Activated naive CD8-positive, alpha-beta T cell treated with anti-CD3 and anti-CD28 coated beads for 36 hours (primary cell): ENCODE measurements around the gene POU2F1. TPM values are rescaled to one million over a fixed set of nuclear protein-coding genes. Genes with fewer than 3 reads are reported as not detected.

Experiments used
- DNase-seq: peaks from one replicate; pipeline ENCODE4 v3.0.0; 2021
- H3K27ac Mint-ChIP-seq: one replicate; pipeline ENCODE4 v1.8.0; 2022; ENCODE audit warnings: mild to moderate bottlenecking, moderate library complexity, mixed read lengths
- H3K27me3 Mint-ChIP-seq: one replicate; pipeline ENCODE4 v1.8.0; 2022; ENCODE audit warnings: mild to moderate bottlenecking, mixed read lengths
- H3K36me3 Mint-ChIP-seq: one replicate; pipeline ENCODE4 v1.8.0; 2021; ENCODE audit warnings: mild to moderate bottlenecking, mixed read lengths
- H3K4me1 Mint-ChIP-seq: one replicate; pipeline ENCODE4 v1.8.0; 2021; ENCODE audit warnings: mixed read lengths
- H3K4me3 Mint-ChIP-seq: one replicate; pipeline ENCODE4 v1.8.0; 2022; ENCODE audit warnings: mild to moderate bottlenecking, moderate library complexity, mixed read lengths
- H3K9me3 Mint-ChIP-seq: one replicate; pipeline ENCODE4 v1.8.0; 2022; ENCODE audit warnings: mixed read lengths
- total RNA-seq, 2 experiments: library from RNA; stranded (reverse); gene quantifications; one replicate each; pipeline ENCODE4 v1.2.3, GENCODE V29; 2021

Gene POU2F1
- total RNA-seq, 2 experiments from 2014 or later: 13.5 to 17.3 TPM

GRCh38 chr1:167325151-167325550, 104.5 kb downstream of the POU2F1 start:
- peaks cover 14% of the 10 kb centered on the region for H3K4me1 Mint-ChIP-seq
- no peak for DNase-seq
- H3K4me3 Mint-ChIP-seq: no peak overlapping the region
- H3K27ac Mint-ChIP-seq: no peak overlapping the region
- H3K9me3 Mint-ChIP-seq: peaks cover 43% of the 10 kb centered on the region
- H3K36me3 Mint-ChIP-seq: peaks cover 69% of the 10 kb centered on the region
- no peaks in the 10 kb centered on the region for H3K27me3 Mint-ChIP-seq

GRCh38 chr1:167328306-167328815, 107.7 kb downstream of the POU2F1 start:
- peaks cover 50% of the 10 kb centered on the region for H3K36me3 Mint-ChIP-seq
- no peak overlapping the region for H3K27ac Mint-ChIP-seq
- peaks cover 18% of the 10 kb centered on the region for H3K9me3 Mint-ChIP-seq
- no peak for DNase-seq
- H3K4me1 Mint-ChIP-seq: peaks cover 35% of the 10 kb centered on the region
- no peaks in the 10 kb centered on the region for H3K27me3 Mint-ChIP-seq
- H3K4me3 Mint-ChIP-seq: no peak overlapping the region

GRCh38 chr1:167328816-167329483, 108.3 kb downstream of the POU2F1 start:
- Mint-ChIP-seq H3K4me1 (peaks cover 39% of the 10 kb centered on the region), H3K4me3 (no peak overlapping the region), H3K9me3 (peaks cover 18% of the 10 kb centered on the region), H3K36me3 (peaks cover 49% of the 10 kb centered on the region), H3K27me3 (no peaks in the 10 kb centered on the region), H3K27ac (peak overlapping the region; percentile 39)
- no peak for DNase-seq

GRCh38 chr1:167330601-167331293, 110.1 kb downstream of the POU2F1 start:
- peaks cover 39% of the 10 kb centered on the region for H3K4me1 Mint-ChIP-seq
- no peaks in the 10 kb centered on the region for H3K27me3 Mint-ChIP-seq
- H3K27ac Mint-ChIP-seq: peak overlapping the region; percentile 0
- no peak overlapping the region for H3K4me3 Mint-ChIP-seq
- peaks cover 41% of the 10 kb centered on the region for H3K36me3 Mint-ChIP-seq
- peaks cover 12% of the 10 kb centered on the region for H3K9me3 Mint-ChIP-seq
- no peak for DNase-seq

- no peaks in the 10 kb centered on the region for H3K27me3 Mint-ChIP-seq
- DNase-seq: no peak
- peaks cover 35% of the 10 kb centered on the region for H3K36me3 Mint-ChIP-seq
- H3K9me3 Mint-ChIP-seq: peaks cover 9% of the 10 kb centered on the region
- H3K4me3 Mint-ChIP-seq: no peak overlapping the region
- H3K4me1 Mint-ChIP-seq: peaks cover 39% of the 10 kb centered on the region
- no peak overlapping the region for H3K27ac Mint-ChIP-seq
Measured at GRCh38 chr1:167331650-167332049, 111.0 kb downstream of the POU2F1 start.

DNA sequence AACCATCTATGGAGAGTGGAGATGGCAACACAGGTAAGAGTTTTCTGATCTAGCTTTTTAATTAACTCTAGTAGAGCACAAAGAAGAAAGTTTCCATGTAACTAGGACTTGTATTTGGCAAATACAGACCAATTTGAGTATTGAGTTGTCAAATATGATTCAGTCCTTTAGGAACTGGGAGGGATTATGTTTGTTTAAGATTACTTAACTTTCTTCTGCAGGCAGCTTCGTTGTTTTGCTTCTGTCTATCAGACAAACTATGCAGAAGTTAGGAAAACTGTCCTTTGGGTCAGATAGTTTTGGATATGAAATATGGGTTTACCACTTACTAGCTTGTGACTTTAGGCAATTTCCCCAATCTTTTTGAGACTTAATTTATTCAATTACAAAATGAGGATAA, 111.8 kb downstream of the POU2F1 start:
- DNase-seq: no peak
- no peak overlapping the region for H3K4me3 Mint-ChIP-seq
- H3K4me1 Mint-ChIP-seq: peaks cover 39% of the 10 kb centered on the region
- H3K36me3 Mint-ChIP-seq: peaks cover 35% of the 10 kb centered on the region
- peaks cover 13% of the 10 kb centered on the region for H3K9me3 Mint-ChIP-seq
- no peak overlapping the region for H3K27ac Mint-ChIP-seq
- no peaks in the 10 kb centered on the region for H3K27me3 Mint-ChIP-seq

DNA sequence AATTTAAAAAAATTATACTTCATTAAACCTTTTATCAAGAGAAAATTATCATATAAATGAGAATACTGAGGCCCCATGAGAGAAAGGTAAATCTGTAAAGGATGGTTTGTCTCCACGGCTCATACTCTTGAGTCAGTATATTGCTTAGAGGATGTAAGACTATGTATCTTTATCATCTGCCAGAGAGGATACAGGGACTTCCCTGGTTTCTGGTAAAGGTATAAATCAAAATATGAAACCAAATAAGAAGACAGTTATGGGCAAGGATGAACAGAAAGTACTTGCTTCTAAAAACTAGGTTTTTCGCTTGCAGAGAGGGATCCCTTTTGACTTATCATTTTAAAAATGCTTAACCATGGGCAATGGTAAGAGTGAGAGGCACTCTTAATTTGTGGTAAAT, 112.4 kb downstream of the POU2F1 start:
- DNase-seq: no peak
- H3K36me3 Mint-ChIP-seq: peaks cover 37% of the 10 kb centered on the region
- no peak overlapping the region for H3K4me3 Mint-ChIP-seq
- H3K9me3 Mint-ChIP-seq: peaks cover 13% of the 10 kb centered on the region
- H3K27ac Mint-ChIP-seq: no peak overlapping the region
- H3K27me3 Mint-ChIP-seq: no peaks in the 10 kb centered on the region
- peaks cover 39% of the 10 kb centered on the region for H3K4me1 Mint-ChIP-seq

DNA sequence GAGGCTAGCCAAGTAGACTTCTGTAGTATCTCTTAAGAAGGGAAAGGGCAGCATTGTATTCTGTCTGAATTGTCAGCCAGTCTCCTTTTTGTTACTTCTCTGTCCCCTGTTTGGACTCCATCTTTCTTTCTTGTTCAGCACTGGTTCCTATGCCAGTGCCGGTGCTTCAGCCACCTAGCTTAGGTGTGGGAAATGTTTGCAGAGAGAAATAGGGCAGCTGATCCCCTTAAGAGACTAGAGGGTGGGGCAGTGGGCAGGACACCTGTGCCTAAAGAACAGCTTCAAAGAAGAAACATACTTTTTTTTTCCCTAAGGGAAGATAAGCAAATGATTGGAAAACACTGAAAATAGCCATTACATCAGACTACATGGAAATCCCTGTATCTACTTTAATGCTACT, 113.0 kb downstream of the POU2F1 start:
- no peak overlapping the region for H3K4me3 Mint-ChIP-seq
- H3K4me1 Mint-ChIP-seq: peaks cover 34% of the 10 kb centered on the region
- H3K9me3 Mint-ChIP-seq: peaks cover 13% of the 10 kb centered on the region
- no peaks in the 10 kb centered on the region for H3K27me3 Mint-ChIP-seq
- H3K36me3 Mint-ChIP-seq: peaks cover 40% of the 10 kb centered on the region
- DNase-seq: no peak
- no peak overlapping the region for H3K27ac Mint-ChIP-seq

DNA sequence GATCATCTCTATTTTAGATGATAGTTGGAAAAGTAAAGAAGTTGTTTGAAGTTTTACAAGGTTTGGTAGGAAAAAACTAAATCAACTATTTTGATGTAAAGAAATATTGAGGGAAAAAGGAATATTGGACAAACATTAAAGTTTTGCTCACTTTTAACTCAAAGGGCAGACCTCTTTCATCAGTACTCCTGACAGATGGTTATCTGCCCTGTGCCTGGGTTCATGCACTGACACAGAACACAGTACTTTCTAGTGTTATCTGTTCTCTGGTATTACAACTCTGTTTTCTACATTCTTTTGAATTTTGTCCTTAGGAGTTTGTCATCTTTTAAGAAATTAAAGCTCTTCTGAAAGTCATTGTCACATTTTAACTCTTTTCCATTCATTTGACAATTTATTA, 118.7 kb downstream of the POU2F1 start:
- Mint-ChIP-seq H3K4me1 (peaks cover 4% of the 10 kb centered on the region), H3K27me3 (no peaks in the 10 kb centered on the region), H3K4me3 (no peak overlapping the region), H3K27ac (no peak overlapping the region), H3K36me3 (peaks cover 29% of the 10 kb centered on the region), H3K9me3 (peaks cover 17% of the 10 kb centered on the region)
- DNase-seq: no peak

GRCh38 chr1:167342846-167343245, 122.2 kb downstream of the POU2F1 start:
- Mint-ChIP-seq H3K4me1 (peaks cover 4% of the 10 kb centered on the region), H3K36me3 (peaks cover 19% of the 10 kb centered on the region), H3K27ac (no peak overlapping the region), H3K4me3 (no peak overlapping the region), H3K27me3 (no peaks in the 10 kb centered on the region), H3K9me3 (peaks cover 4% of the 10 kb centered on the region)
- DNase-seq: no peak

- peaks cover under 1% of the 10 kb centered on the region for H3K9me3 Mint-ChIP-seq
- H3K4me1 Mint-ChIP-seq: peaks cover 4% of the 10 kb centered on the region
- peaks cover 13% of the 10 kb centered on the region for H3K36me3 Mint-ChIP-seq
- no peak overlapping the region for H3K27ac Mint-ChIP-seq
- no peak for DNase-seq
- no peaks in the 10 kb centered on the region for H3K27me3 Mint-ChIP-seq
- no peak overlapping the region for H3K4me3 Mint-ChIP-seq
Measured at GRCh38 chr1:167344112-167344511, 123.4 kb downstream of the POU2F1 start.

DNA sequence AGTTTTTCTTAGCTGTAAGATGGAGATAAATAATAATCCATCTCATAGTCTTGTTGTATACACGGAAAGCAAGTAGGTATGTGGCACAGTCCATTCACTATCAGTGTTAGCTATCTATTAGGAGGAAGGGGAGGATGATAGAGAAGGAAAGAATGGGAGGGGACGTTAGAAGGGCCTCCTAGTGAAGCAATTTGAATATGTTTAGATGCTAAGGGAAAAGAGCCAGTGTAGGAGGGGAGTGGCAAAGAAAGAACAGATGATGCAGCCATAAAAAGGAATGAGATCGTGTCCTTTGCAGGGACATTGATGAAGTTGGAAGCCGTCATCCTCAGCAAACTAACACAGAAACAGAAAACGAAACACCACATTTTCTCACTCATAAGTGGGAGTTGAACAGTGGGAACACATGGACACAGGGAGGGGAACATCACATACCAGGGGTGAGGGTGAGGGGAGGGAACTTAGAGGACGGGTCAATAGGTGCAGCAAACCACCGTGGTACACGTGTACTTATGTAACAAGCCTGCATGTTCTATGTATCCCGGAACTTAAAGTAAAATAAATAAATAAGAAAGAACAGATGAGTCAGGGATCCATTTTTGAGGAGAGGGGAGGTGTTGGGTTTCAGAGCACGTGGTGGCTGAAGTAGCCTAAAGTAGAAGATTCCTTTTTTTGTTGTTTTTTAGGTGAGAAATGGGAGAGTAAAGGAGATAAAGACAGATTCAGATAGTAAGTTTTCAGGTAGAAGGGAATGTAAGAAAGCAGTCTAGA, 124.1 kb downstream of the POU2F1 start:
- H3K4me3 Mint-ChIP-seq: no peak overlapping the region
- H3K9me3 Mint-ChIP-seq: no peaks in the 10 kb centered on the region
- no peak overlapping the region for H3K27ac Mint-ChIP-seq
- no peak for DNase-seq
- H3K4me1 Mint-ChIP-seq: peaks cover 4% of the 10 kb centered on the region
- no peaks in the 10 kb centered on the region for H3K27me3 Mint-ChIP-seq
- H3K36me3 Mint-ChIP-seq: peaks cover 12% of the 10 kb centered on the region

GRCh38 chr1:167345386-167345733, 124.7 kb downstream of the POU2F1 start:
- H3K4me1 Mint-ChIP-seq: peaks cover 4% of the 10 kb centered on the region
- H3K27ac Mint-ChIP-seq: no peak overlapping the region
- DNase-seq: no peak
- H3K9me3 Mint-ChIP-seq: no peaks in the 10 kb centered on the region
- no peaks in the 10 kb centered on the region for H3K27me3 Mint-ChIP-seq
- peaks cover 11% of the 10 kb centered on the region for H3K36me3 Mint-ChIP-seq
- H3K4me3 Mint-ChIP-seq: no peak overlapping the region

DNA sequence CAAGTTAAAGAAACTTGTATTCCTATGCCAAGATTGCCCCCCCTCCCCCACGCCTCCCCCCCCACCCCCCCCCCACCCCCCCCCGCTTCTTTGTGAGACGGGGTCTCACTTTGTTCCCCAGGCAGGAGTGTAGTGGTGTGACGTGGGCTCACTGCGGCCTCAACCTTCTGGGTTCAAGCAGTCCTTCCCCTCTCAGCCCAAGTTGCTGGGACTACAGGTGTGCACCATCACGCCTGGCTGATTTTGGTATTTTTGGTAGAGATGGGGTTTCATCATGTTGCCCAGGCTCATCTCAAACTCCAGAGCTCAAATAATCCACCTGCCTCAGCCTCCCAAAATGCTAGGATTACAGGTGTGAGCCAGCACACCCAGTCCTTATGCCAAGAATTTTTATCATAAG, 136.6 kb downstream of the POU2F1 start:
- Mint-ChIP-seq H3K4me1 (no peaks in the 10 kb centered on the region), H3K27ac (no peak overlapping the region), H3K36me3 (peaks cover 12% of the 10 kb centered on the region), H3K4me3 (no peak overlapping the region), H3K9me3 (peaks cover 3% of the 10 kb centered on the region), H3K27me3 (no peaks in the 10 kb centered on the region)
- DNase-seq: no peak

DNA sequence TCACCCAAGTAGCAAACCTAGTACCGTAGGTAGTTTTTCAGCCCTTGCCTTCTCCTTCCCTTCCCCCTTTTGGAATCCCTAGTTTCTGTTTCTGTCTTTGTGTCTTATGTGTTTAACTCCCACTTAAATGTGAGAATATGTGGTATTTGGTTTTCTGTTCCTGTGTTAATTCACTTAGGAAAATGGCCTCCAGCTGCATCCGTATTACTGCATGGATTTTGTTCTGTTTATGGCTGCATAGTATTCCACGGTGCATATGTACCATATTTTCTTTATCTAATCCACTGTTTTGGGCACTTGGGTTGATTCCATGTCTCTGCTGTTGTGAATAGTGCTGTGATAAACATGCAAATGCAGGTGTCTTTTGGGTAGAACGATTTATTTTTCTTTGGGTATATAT, 138.6 kb downstream of the POU2F1 start:
- peaks cover 12% of the 10 kb centered on the region for H3K36me3 Mint-ChIP-seq
- peaks cover 3% of the 10 kb centered on the region for H3K9me3 Mint-ChIP-seq
- no peak for DNase-seq
- no peaks in the 10 kb centered on the region for H3K4me1 Mint-ChIP-seq
- H3K4me3 Mint-ChIP-seq: no peak overlapping the region
- H3K27me3 Mint-ChIP-seq: no peaks in the 10 kb centered on the region
- no peak overlapping the region for H3K27ac Mint-ChIP-seq
